Smooth muscle cell (in vitro differentiated cells): ENCODE data around the gene OTUB2. TPM values are rescaled to one million over a fixed set of nuclear protein-coding genes. Genes with fewer than 3 reads are reported as not detected.

Source experiments
- DNase-seq: peaks from one replicate; lab custom pipeline; 2025; ENCODE audit not compliant: unreplicated experiment; lab: John Stamatoyannopoulos, UW
- H2AFZ ChIP-seq: fragments of 200-600 bp; sonication (generic); 2 replicates; pipeline ENCODE4 v1.6.0; 2016; ENCODE audit warnings: antibody characterized with exemption, low read depth, mild to moderate bottlenecking
- H3F3A ChIP-seq: fragments of 200-600 bp; sonication (generic); 2 replicates; pipeline ENCODE4 v1.6.0; 2017; ENCODE audit warnings: antibody characterized with exemption, low read depth
- H3K27ac ChIP-seq: fragments of 200-600 bp; sonication (generic); 2 replicates; pipeline ENCODE4 v1.5.1; 2016; ENCODE audit warnings: low read depth, mild to moderate bottlenecking
- H3K27me3 ChIP-seq: fragments of 200-600 bp; sonication (generic); 2 replicates; pipeline ENCODE4 v1.6.1; 2016; ENCODE audit warnings: low read depth, mild to moderate bottlenecking
- H3K36me3 ChIP-seq: fragments of 200-600 bp; sonication (generic); 2 replicates; pipeline ENCODE4 v1.5.1; 2016; ENCODE audit warnings: low read depth
- H3K4me1 ChIP-seq: fragments of 200-600 bp; sonication (generic); 2 replicates; pipeline ENCODE4 v1.5.1; 2016; ENCODE audit warnings: low read depth
- H3K4me2 ChIP-seq: fragments of 200-600 bp; sonication (generic); 2 replicates; pipeline ENCODE4 v1.6.0; 2016; ENCODE audit warnings: mild to moderate bottlenecking
- H3K4me3 ChIP-seq: fragments of 200-600 bp; sonication (generic); 2 replicates; pipeline ENCODE4 v1.5.1; 2016; ENCODE audit warnings: mild to moderate bottlenecking
- H3K79me2 ChIP-seq: fragments of 200-600 bp; sonication (generic); 2 replicates; pipeline ENCODE4 v1.6.0; 2016; ENCODE audit warnings: low read depth, mild to moderate bottlenecking
- H3K9ac ChIP-seq: fragments of 200-600 bp; sonication (generic); 2 replicates; pipeline ENCODE4 v1.6.0; 2016; ENCODE audit warnings: low read depth
- H3K9me3 ChIP-seq: fragments of 200-600 bp; sonication (generic); replicated peaks from 2 replicates; pipeline ENCODE4 v1.5.1; 2016; ENCODE audit warnings: low read depth
- H4K20me1 ChIP-seq: fragments of 200-600 bp; sonication (generic); 2 replicates; pipeline ENCODE4 v1.6.0; 2016; ENCODE audit warnings: low read depth
- CTCF ChIP-seq: fragments of 200-600 bp; sonication (generic); IDR thresholded peaks from 2 replicates; pipeline ENCODE4 v1.5.1; 2017; ENCODE audit warnings: borderline replicate concordance, mild to moderate bottlenecking, antibody characterized with exemption; ENCODE audit not compliant: insufficient read depth, poor library complexity, severe bottlenecking
- WGBS: methylation state at CpG from one replicate; pipeline ENCODE4 v1.1.7; 2016; ENCODE audit warnings: low lambda C conversion rate; 5-methylcytosine and 5-hydroxymethylcytosine counted together
- polyA plus RNA-seq: library from polyadenylated mRNA; unstranded; fragments of >200 nt; fragmentation: Nextera tagmentation; extraction: Ambion mirVana; gene quantifications from 2 replicates; pipeline ENCODE4 v1.2.1, GENCODE V29; 2016
- total RNA-seq: library from RNA; depleted of rRNA; stranded (reverse); fragments of >200 nt; gene quantifications from 2 replicates; pipeline ENCODE4 v1.2.3, GENCODE V29; 2014

Gene OTUB2
- total and polyA plus RNA-seq, 2 experiments from 2014 or later = 4.0 to 5.1 TPM

GRCh38 chr14:94050231-94050880 is 24.2 kb downstream of the OTUB2 start:
- H3K9me3 ChIP-seq = no peaks in the 10 kb centered on the region
- 95% methylated on average over 6 of the region's 6 CpGs for WGBS
- no peaks in the 10 kb centered on the region for H3K79me2 ChIP-seq
- H3K4me1 ChIP-seq = no peaks in the 10 kb centered on the region
- no peak overlapping the region for H3K27ac ChIP-seq
- H3K9ac ChIP-seq = no peak overlapping the region
- H3K4me3 ChIP-seq = no peak overlapping the region
- DNase-seq = no peak
- H4K20me1 ChIP-seq = peaks cover 3% of the 10 kb centered on the region
- no peaks in the 10 kb centered on the region for H3K27me3 ChIP-seq
- no peak overlapping the region for H2AFZ ChIP-seq
- no peak for TF ChIP-seq CTCF
- no peaks in the 10 kb centered on the region for H3F3A ChIP-seq
- peaks cover 8% of the 10 kb centered on the region for H3K36me3 ChIP-seq
- H3K4me2 ChIP-seq = no peak overlapping the region

- WGBS = 82% methylated on average over 9 of the region's 9 CpGs
- TF ChIP-seq CTCF = peak; percentile 27
- no peak overlapping the region for H3K4me3 ChIP-seq
- peaks cover 3% of the 10 kb centered on the region for H4K20me1 ChIP-seq
- H3K27ac ChIP-seq = no peak overlapping the region
- H3F3A ChIP-seq = no peaks in the 10 kb centered on the region
- no peak overlapping the region for H2AFZ ChIP-seq
- H3K36me3 ChIP-seq = peaks cover 8% of the 10 kb centered on the region
- no peak overlapping the region for H3K4me2 ChIP-seq
- DNase-seq = no peak
- H3K27me3 ChIP-seq = no peaks in the 10 kb centered on the region
- no peaks in the 10 kb centered on the region for H3K79me2 ChIP-seq
- H3K9ac ChIP-seq = no peak overlapping the region
- no peaks in the 10 kb centered on the region for H3K4me1 ChIP-seq
- H3K9me3 ChIP-seq = no peaks in the 10 kb centered on the region
Measured at GRCh38 chr14:94051115-94051514, 25.0 kb downstream of the OTUB2 start.

GRCh38 chr14:94051779-94052178 is 25.6 kb downstream of the OTUB2 start:
- DNase-seq = no peak
- no peak for TF ChIP-seq CTCF
- no peak overlapping the region for H3K4me3 ChIP-seq
- H4K20me1 ChIP-seq = peaks cover 3% of the 10 kb centered on the region
- no peaks in the 10 kb centered on the region for H3K9me3 ChIP-seq
- H3F3A ChIP-seq = no peaks in the 10 kb centered on the region
- no peak overlapping the region for H3K9ac ChIP-seq
- no peak overlapping the region for H3K27ac ChIP-seq
- H3K36me3 ChIP-seq = peaks cover 10% of the 10 kb centered on the region
- no peaks in the 10 kb centered on the region for H3K4me1 ChIP-seq
- H3K79me2 ChIP-seq = no peaks in the 10 kb centered on the region
- 90% methylated on average over 3 of the region's 3 CpGs for WGBS
- H2AFZ ChIP-seq = no peak overlapping the region
- H3K27me3 ChIP-seq = no peaks in the 10 kb centered on the region
- H3K4me2 ChIP-seq = no peak overlapping the region

- H3K4me1 ChIP-seq = no peaks in the 10 kb centered on the region
- H3K79me2 ChIP-seq = no peaks in the 10 kb centered on the region
- H3K27me3 ChIP-seq = no peaks in the 10 kb centered on the region
- H2AFZ ChIP-seq = no peak overlapping the region
- TF ChIP-seq CTCF = no peak
- WGBS = 96% methylated on average over 1 of the region's 1 CpG
- H3K9me3 ChIP-seq = no peaks in the 10 kb centered on the region
- no peak overlapping the region for H3K4me2 ChIP-seq
- no peak for DNase-seq
- peaks cover 14% of the 10 kb centered on the region for H3K36me3 ChIP-seq
- H3K4me3 ChIP-seq = no peak overlapping the region
- H3K9ac ChIP-seq = no peak overlapping the region
- no peak overlapping the region for H3K27ac ChIP-seq
- H3F3A ChIP-seq = no peaks in the 10 kb centered on the region
- peaks cover 3% of the 10 kb centered on the region for H4K20me1 ChIP-seq
Measured at GRCh38 chr14:94052199-94052598, 26.1 kb downstream of the OTUB2 start.
